ENCODE measurements around the gene SLC8B1. TPM values are rescaled to one million over a fixed set of nuclear protein-coding genes. Genes with fewer than 3 reads are reported as not detected.

Gene SLC8B1
- total and polyA plus RNA-seq, 9 of the 15 experiments (the other 6 are each of a cell fraction or from before 2014, with no cell fraction given): 0.86 to 34.1 (median 18.5) TPM

DNA sequence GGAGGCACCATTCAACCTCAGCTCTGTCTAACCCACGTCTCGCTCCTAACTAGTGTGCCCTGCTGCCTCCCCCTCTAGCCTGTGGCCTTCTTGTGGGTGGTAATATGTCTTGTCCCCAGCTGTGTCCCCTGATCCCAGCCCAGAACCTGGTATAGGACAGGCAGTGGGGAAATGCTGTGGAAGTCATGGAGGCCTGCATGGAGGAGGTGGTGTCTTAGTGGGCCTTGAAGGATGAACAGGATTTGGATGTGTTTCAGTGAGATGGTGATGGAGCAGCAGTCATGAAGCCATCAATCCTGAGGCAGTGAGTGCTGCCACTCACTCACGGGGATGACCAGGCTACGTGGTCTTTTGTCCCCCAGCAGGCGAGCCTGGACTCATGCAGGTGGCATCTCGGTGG lies 36.9 kb upstream of the SLC8B1 start (continued):
- TF ChIP-seq MTF1 (CRISPR knock-in tag; IDR thresholded peaks at IDR 0.05; ENCODE audit: borderline replicate concordance): no peak
- TF ChIP-seq ZNF133 (CRISPR knock-in tag; IDR thresholded peaks at IDR 0.05): no peak
- TF ChIP-seq ZNF263 (CRISPR knock-in tag; IDR thresholded peaks at IDR 0.05; ENCODE audit: borderline replicate concordance): no peak
- TF ChIP-seq ZNF408 (CRISPR knock-in tag; IDR thresholded peaks at IDR 0.05; ENCODE audit: low read depth): no peak
- TF ChIP-seq ZFP36 (IDR thresholded peaks at IDR 0.05; ENCODE audit: low read depth, low read length, partially characterized antibody): peak; percentile 99
- TF ChIP-seq ADNP (tag; IDR thresholded peaks at IDR 0.05): no peak
- no peak for TF ChIP-seq NCOA6 (IDR thresholded peaks at IDR 0.05)
- no peak for TF ChIP-seq RUNX1 (IDR thresholded peaks at IDR 0.05; ENCODE audit: low read depth)
- TF ChIP-seq CBFA2T2 (conservative IDR thresholded peaks at IDR 0.05): no peak
- no peak for TF ChIP-seq KDM4B (IDR thresholded peaks at IDR 0.05; ENCODE audit: borderline replicate concordance in 2 of 2, low read depth in 1 of 2)
- no peak for TF ChIP-seq ZNF780A (CRISPR knock-in tag; IDR thresholded peaks at IDR 0.05)
- no peak for TF ChIP-seq TAF7 (tag; IDR thresholded peaks at IDR 0.05)
- TF ChIP-seq ZFP30 (CRISPR knock-in tag; IDR thresholded peaks at IDR 0.05; ENCODE audit: borderline replicate concordance): no peak
- TF ChIP-seq RERE (CRISPR knock-in tag; IDR thresholded peaks at IDR 0.05; ENCODE audit: borderline replicate concordance): no peak
- peak; percentile 85 for TF ChIP-seq RBM25 (IDR thresholded peaks at IDR 0.05; ENCODE audit: low read depth, low read length, severe bottlenecking)
- TF ChIP-seq ZNF280B (CRISPR knock-in tag; IDR thresholded peaks at IDR 0.05): no peak
- TF ChIP-seq XRCC4 (IDR thresholded peaks at IDR 0.05; ENCODE audit: extremely low read depth, insufficient read depth, insufficient read length): no peak
- TF ChIP-seq MECOM (CRISPR knock-in tag; IDR thresholded peaks at IDR 0.05): no peak
- TF ChIP-seq, protein P1, sequence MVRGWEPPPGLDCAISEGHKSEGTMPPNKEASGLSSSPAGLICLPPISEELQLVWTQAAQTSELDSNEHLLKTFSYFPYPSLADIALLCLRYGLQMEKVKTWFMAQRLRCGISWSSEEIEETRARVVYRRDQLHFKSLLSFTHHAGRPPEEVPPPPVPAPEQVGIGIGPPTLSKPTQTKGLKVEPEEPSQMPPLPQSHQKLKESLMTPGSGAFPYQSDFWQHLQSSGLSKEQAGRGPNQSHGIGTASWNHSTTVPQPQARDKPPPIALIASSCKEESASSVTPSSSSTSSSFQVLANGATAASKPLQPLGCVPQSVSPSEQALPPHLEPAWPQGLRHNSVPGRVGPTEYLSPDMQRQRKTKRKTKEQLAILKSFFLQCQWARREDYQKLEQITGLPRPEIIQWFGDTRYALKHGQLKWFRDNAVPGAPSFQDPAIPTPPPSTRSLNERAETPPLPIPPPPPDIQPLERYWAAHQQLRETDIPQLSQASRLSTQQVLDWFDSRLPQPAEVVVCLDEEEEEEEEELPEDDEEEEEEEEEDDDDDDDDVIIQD (CRISPR knock-in tag; IDR thresholded peaks at IDR 0.05): no peak

All from K562 (cell line).